ENCODE results near the gene IGSF3.
A peak's percentile ranks its signal among the peaks of the same experiment; 100 is the strongest.

Gene IGSF3

GRCh38 chr1:116557323-116557878 lies 110.1 kb downstream of the IGSF3 start:
- no peak for DNase-seq (ENCODE audit: low read depth)
- H3K4me3 ChIP-seq (ENCODE audit: low read depth, low read length) = no peak overlapping the region
- TF ChIP-seq POLR2A (IDR thresholded peaks at IDR 0.05; ENCODE audit: extremely low read depth, insufficient read length) (no peak), CTCF (IDR thresholded peaks at IDR 0.05; ENCODE audit: low read depth, low read length) (no peak), MYC (IDR thresholded peaks at IDR 0.05; ENCODE audit: low read depth, low read length) (no peak)
- TF ChIP-seq, protein P1, sequence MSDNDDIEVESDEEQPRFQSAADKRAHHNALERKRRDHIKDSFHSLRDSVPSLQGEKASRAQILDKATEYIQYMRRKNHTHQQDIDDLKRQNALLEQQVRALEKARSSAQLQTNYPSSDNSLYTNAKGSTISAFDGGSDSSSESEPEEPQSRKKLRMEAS (IDR thresholded peaks at IDR 0.05; ENCODE audit: low read depth, low read length) = no peak

- TF ChIP-seq, protein P1 (IDR thresholded peaks at IDR 0.05; ENCODE audit: low read depth, low read length) = peak; percentile 64; the same call in 1 of the 2 replicates
- TF ChIP-seq MYC (IDR thresholded peaks at IDR 0.05; ENCODE audit: low read depth, low read length) (peak; percentile 84), CTCF (IDR thresholded peaks at IDR 0.05; ENCODE audit: low read depth, low read length) (no peak), POLR2A (IDR thresholded peaks at IDR 0.05; ENCODE audit: extremely low read depth, insufficient read length) (no peak)
- H3K4me3 ChIP-seq (ENCODE audit: low read depth, low read length) = no peak overlapping the region
- peak; percentile 73 for DNase-seq (ENCODE audit: low read depth)
These were observed 111.1 kb downstream of the IGSF3 start for GRCh38 chr1:116556289-116557006.

GRCh38 chr1:116554924-116555323 lies 112.6 kb downstream of the IGSF3 start:
- no peak for DNase-seq (ENCODE audit: low read depth)
- no peak overlapping the region for H3K4me3 ChIP-seq (ENCODE audit: low read depth, low read length)
- TF ChIP-seq, protein P1 (IDR thresholded peaks at IDR 0.05; ENCODE audit: low read depth, low read length) = no peak
- no peak for TF ChIP-seq CTCF (IDR thresholded peaks at IDR 0.05; ENCODE audit: low read depth, low read length)

DNA sequence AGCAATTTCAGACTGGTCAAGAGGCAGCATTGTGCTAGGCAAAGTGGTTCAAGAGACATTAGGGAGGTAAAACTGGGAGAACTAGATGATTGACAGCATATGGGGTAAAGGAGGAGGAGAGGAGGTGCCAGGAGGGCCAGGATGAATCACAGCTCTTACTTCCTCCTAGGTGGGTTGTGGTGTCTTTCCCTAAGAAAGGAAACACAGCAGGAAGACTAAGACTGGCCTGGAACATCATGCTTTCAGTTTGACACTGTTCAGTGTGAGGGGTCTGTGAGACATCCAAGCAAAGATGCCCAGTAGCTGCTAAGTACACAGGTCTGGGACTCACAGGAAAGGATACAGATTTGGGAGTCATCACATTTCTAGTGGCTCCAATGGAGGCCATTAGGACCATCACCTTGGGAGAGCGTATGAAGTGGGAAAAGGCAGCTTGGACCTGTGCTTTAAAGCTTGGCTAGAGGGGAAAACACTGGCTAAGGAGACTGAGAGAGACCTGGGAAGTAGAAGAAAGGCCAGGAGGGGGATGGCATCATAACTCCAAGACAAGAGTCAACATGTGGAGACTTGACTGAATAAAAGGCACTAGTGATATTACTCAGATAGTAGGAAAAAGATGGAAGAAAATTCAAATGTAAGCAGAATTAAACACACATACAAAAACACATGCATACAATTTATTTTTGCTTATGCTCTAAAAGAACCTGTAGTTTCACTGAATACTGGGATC lies 114.0 kb downstream of the IGSF3 start:
- TF ChIP-seq MYC (IDR thresholded peaks at IDR 0.05; ENCODE audit: low read depth, low read length) (no peak), POLR2A (IDR thresholded peaks at IDR 0.05; ENCODE audit: extremely low read depth, insufficient read length) (no peak), CTCF (IDR thresholded peaks at IDR 0.05; ENCODE audit: low read depth, low read length) (no peak)
- TF ChIP-seq, protein P1 (IDR thresholded peaks at IDR 0.05; ENCODE audit: low read depth, low read length) = no peak
- DNase-seq (ENCODE audit: low read depth) = no peak
- H3K4me3 ChIP-seq (ENCODE audit: low read depth, low read length) = no peak overlapping the region

GRCh38 chr1:116546354-116546977 lies 121.1 kb downstream of the IGSF3 start:
- DNase-seq (ENCODE audit: low read depth) = no peak
- TF ChIP-seq, protein P1 (IDR thresholded peaks at IDR 0.05; ENCODE audit: low read depth, low read length) = no peak
- TF ChIP-seq POLR2A (IDR thresholded peaks at IDR 0.05; ENCODE audit: extremely low read depth, insufficient read length) = no peak
- no peak for TF ChIP-seq CTCF (IDR thresholded peaks at IDR 0.05; ENCODE audit: low read depth, low read length)
- no peak for TF ChIP-seq MYC (IDR thresholded peaks at IDR 0.05; ENCODE audit: low read depth, low read length)
- H3K4me3 ChIP-seq (ENCODE audit: low read depth, low read length) = no peak overlapping the region
